CD4-positive, alpha-beta T cell treated with Interleukin-12 subunit alpha and Interleukin-12 subunit beta, for 1 hour (primary cell): ENCODE results near the gene GALNS.

Experiments
- DNase-seq: peaks from one replicate; pipeline ENCODE4 v3.0.0-alpha.2; 2020

Gene GALNS

DNA sequence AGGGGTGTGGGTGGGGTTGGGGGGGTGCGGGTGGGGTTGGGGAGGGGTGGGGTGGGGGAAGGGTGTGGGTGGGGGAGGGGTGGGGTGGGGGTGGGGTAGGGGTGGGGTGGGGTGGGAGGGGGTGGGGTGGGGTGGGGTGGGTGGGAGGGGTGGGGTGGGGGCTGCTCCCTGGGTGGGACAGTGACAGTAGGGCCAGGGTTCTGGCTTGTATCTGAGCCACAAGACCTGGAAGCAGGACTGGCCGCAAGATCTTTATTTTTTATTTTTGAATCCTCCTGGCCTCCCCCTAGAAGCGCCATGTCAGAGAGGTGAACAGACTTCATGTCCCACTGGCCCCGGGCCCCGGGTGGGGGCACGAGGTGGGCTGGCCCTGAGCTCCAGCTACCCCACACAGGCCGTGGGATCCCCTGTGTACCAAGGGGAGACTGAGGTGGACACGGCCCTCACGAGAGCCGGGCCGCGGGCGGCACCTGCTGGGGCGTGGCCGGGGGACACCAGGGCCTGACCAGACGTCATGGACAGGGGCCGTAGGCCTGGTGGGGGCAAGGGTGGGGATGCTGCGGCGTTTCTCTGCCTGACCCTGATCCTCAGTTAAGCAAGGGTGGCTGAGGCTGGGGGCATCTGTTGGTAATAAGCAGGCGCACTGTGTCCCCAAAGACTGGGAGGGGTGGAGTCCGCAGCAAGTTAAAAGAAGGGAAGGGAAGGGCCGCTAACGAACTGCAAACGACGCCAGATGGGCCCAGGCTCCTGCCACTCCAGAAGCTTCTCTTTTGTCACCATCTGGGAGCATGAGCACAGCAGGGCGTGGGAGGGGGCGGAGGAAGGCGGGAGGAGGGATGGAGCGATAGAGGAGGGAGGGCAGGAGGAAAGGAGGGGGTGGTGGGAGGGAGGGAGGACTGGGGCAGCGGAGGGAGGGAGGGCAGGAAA is 32.0 kb upstream of the GALNS start:
- no peak for DNase-seq

DNA sequence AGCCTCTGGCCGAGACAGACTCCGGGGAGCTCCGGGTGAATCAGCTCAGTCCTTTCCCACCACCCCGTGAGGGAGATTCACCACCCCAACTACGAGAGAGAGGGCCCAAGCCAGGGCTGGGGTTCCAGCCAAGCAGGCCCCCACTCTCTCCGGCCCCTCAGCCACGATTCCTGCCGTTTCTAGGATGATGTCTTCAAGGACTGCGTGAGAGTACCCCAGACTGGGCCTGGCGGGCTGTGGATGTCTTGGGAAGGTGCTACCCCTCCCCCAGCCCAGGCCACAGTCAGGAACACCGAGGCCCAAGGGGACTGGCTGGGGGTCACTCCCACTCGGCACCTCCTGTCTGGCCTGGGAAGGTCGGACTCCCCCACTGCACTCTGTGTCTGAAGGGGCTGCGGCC is 31.3 kb upstream of the GALNS start:
- no peak for DNase-seq

DNA sequence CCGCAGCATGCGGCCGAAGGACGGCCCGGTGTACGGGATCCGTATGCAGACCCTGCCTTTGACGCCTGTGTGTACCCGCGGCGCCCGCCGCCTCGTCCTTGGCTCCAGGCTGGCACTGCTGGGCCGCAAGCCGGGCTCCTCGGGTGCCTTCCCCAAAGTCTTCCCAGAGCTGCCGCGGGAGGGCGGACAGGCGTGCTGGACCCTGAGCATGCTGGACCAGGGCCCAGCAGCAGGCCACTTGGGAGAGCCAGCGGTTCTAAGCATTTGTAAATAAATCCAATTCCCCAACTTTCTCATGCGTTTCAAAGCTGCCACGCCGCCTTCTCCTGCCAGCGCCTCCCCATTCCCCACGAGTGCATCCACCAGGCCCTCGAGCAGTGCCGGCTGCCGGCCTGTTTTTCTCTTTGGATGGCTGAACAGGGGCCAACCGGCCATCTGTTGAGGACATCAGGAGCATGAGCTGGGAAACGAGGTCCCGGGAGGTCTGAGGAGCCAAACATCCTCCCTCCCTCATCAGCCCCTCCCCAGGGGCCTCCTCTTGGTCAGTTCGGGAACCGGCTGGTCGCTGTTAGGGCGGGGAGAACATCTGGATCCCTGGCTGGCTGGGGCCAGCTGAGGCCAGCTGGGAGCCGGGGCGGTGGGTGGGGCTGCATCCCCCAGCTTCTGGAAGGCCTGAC is 30.2 kb upstream of the GALNS start:
- no peak for DNase-seq

DNA sequence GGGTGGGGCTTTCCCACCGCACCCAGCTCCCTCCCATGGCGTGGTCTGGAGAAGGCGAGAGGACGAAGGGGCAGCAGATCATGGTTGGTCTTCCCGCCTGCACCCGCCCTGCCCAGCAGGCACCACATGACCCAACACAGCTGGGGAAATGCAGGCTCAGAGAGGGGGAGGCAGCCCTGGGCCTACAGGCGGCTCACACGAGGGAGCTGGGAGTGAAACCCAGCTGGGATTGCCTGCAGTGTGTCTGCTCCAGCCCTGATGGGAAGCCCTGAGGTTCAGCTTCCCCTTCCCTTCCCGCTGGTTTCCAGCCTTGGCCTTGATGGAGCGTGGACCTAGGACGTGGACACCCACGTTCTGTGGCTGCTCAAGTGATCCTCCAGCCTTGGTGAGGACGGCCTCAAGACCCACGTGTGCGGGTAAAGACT is 29.7 kb upstream of the GALNS start:
- no peak for DNase-seq

DNA sequence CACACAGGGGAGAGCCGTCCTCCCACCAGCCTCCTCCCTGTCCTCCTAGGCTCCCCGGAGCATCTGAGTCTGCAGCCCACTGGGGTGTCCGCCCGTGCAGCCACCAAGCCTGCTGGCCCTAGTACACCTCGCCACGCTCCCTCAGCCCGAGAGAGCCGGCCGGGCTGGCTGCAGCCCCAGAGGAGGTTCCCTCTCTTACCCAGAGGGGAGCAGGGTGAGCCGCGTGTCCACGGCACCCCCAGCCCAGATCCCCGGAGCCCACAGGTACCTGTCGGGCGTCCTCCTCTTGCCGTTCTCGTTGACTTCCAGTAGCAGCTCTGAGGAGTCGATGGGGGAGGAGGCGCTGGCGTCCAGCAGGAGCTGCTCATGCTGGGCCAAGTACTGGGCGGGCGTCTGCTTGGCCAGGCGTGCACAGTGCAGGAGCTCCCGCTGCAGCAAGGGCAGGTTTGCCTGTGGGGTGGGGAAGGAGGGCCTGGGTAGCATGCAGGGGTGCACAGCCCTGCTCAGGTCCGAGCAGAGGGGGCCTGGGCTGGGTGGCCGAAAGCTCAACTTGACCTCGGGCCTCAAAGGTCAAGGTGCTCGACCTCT is 29.0 kb upstream of the GALNS start:
- DNase-seq = no peak

DNA sequence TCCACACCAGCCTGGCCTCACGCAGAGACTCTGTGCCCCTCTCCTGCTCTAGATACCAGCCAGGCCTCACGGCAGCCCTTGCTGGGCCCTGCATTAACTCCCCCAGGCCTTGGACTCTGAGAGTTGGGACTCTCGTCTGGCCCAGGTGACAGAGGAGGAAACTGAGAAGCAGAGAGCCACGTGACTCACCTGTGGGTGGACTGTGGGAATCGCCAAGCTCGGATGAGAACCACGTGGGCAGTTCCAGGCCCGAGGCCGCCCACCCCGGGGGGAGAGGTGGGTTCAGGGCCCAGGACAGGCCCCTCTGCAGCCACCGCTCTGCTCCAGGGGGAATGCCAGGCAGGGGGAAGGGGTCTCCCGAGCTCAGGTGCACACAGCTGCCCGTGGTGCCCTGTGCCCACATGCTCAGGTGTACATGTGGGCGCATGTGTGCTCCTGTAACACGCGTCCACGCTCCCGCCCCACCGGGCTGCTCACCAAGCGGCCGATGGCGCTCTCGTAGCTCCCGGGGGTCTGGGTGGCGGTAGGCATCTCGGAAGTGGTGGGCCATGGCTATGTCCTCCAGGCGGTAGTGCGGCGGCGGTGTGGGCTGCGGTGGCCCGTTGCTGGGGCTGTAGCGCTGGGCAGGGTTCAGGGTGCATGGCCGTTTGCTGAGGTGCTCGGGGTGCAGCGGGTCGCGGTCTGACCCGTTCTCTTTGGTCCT is 28.0 kb upstream of the GALNS start:
- no peak for DNase-seq

DNA sequence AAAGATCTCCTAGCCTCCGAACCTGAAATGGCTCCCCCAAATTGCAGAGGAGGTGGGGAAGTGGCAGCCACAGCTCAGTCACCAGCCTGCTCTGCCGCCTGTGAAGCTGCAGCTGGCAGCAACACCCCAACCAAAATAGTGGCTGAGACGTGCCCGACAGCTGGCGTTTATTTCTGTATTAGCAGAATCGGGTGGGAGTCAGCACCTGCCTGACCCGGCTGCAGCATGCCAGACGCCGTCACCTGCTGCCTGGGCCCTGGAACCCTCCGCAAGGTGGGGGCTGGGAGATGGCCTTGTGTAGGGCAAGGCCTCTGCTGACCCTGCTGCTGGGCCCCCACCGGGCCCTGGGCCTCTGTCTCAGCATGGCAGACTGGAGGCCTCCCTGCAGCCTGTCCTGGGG is 27.2 kb upstream of the GALNS start:
- no peak for DNase-seq

DNA sequence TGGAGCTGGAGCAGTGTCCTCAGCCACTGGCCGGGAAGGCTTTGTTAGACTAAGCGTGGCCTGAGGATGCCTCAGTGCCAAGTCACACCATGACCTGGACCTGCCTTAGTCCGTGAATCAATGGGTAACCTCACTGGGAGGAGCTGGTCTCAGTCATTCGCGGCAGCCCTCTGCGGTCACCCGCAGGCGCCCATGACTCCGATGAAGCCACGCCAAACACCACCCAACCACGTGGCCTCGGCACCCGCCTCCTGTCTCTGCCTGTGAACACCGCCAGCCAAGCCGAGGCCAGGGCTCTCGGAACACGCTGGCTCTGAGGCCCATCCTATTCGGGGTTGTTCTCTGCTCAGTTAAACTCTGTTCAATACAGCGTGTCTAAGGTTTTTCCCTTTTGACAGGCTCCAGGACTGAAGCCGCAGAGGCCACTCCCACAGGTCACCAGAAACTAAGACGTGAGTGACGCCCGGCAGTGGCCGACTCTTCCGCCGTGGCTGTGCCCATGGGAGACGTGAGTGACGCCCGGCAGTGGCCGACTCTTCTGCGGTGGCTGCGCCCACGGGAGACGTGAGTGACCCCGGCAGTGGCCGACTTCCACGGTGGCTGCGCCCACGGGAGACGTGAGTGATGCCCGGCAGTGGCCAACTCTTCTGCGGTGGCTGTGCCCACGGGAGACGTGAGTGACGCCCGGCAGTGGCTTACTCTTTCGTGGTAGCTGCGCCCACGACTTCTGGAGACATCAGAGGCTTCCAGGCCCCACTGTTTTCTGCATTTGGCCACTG is 26.6 kb upstream of the GALNS start:
- no peak for DNase-seq

DNA sequence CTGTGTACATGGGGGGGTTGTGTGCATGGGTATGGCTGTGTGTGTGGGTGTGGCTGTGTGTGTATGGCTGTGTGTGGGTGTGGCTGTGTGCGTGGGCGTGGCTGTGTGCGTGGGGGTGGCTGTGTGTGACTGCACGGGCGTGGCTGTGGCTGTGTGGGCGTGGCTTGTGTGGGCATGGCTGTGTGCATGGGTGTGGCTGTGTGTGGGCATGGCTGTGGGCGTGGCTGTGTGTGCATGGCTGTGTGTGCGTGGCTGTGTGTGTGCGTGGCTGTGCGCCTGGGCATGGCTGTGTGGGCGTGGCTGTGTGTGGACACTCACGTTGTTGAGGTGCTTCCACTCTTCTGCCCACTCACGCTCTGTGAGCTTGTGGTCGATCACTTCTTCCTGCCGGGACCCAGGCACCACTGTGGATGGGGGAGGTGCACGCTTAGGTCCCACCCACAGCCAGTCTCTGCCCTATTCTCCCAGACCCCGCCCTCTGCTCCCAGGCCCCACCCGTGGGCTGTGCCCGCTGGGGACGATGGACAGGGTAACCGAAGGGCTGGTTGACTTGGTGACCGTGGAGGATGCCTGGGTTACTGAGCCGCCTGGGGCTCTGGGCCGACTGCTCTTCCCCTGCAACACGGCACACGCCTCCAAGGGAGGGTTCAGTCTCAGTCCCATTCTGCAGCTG is 25.7 kb upstream of the GALNS start:
- peak; percentile 6 for DNase-seq

DNA sequence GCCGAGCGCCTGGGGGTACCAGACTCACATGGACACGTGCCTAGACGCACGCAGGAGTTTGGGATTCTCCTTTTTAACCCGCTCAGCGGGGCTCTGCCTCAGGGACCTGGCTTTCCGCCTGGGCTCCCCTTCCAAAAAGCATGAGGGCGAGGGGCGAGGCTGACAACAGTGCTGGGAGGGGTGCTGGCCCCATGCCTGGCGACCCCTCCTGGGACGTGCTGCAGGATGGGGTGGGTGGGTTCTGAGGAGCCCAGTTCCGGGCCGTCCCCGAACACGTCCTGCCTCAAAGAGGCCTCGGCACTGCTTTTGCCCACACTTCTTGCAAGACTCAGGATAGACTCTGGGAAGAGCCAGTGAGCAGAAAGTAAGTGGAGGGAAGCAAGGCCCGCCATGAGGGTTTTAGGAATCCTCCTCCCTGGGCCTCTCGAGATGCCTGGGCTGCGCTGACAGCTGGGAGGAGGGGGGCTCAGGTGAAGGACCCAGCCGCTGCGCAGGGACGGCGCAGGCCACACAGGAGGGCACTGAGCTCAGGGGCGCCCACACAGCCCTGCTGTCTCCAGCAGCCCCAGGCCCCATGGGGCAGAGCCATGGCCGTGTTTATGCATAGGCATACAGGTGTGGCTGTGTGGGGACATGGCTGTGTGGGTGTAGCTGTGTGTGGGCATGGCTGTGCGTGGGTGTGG is 25.1 kb upstream of the GALNS start:
- DNase-seq = no peak

DNA sequence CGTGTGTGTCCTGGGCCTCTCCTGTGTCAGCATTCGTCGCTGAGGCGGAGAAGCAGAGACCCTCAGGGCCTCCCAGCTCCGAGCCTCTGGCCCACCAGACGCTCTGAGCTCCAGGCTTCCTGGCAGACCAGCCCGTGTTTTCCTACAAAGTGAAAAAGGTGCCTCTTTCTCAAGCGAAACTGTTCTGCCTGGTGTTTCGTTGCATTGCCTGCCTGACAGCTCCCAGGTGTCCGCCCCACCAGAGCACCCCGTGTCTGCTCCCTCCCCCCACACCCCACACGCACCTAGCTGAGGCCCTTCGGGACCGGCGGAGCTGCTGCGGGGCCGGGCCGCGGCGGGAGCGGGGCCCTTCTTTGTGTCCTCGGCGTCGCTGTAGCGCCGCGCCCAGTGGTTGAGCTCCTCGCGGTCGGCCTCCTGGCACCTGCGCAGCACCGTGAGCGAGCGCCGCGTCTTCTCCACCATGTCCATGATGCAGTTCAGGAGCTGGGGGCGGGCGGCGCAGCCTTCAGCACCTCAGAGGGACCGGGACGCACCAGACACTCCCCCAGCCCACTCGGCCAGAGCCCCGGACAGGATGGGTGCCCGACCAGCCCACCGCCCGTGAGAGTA is 24.4 kb upstream of the GALNS start:
- no peak for DNase-seq

DNA sequence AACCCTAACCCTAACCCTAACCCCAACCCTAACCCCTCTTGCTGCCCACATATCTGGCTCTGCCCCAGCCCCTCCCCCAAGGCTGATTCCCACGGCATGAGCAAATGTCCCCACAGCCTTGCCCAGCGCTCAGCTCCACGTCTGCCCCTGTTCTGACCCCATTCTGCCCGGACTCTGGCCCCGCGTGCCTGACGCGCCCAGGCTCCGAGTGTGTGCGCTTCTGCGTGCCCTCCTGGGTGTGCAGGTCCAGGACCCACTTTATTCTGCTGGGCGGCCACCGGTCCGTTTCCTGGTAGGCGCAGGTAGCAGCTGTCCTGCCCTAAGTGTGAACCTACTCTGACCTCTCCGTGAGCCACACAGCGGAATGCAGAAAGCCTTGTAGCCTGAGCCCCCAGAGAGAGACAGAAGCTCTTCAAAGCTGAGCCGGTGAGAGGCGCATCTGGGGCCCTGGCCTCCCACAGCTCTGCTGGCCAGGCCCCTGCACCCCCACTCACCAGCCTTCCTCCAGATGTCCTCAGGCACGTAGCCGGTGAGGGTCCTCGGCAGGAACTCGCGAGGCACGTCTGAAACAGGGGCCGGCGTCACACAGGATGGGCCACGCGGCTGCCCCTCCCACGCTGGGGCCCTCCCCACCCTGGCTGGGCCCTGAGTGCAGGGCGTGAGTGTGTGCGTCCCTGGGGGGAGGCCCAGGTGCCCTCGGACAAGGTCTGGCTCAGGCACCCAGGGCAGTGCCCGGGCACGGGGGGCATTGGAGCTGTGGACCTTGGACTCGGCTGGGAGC is 23.7 kb upstream of the GALNS start:
- no peak for DNase-seq

DNA sequence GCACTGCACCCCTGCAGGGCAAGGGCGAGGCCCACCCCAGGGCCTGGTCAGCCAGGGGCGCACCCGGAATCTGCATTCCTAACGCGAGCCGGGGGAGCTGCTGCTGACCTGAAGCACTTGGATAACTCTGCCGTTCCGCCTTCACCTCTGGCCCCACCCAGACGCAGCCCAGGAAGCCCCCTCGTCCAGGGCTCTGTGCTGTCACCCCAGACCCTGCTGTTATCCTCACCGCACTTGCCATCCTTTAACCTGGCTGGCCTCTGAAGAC is 23.0 kb upstream of the GALNS start:
- no peak for DNase-seq

DNA sequence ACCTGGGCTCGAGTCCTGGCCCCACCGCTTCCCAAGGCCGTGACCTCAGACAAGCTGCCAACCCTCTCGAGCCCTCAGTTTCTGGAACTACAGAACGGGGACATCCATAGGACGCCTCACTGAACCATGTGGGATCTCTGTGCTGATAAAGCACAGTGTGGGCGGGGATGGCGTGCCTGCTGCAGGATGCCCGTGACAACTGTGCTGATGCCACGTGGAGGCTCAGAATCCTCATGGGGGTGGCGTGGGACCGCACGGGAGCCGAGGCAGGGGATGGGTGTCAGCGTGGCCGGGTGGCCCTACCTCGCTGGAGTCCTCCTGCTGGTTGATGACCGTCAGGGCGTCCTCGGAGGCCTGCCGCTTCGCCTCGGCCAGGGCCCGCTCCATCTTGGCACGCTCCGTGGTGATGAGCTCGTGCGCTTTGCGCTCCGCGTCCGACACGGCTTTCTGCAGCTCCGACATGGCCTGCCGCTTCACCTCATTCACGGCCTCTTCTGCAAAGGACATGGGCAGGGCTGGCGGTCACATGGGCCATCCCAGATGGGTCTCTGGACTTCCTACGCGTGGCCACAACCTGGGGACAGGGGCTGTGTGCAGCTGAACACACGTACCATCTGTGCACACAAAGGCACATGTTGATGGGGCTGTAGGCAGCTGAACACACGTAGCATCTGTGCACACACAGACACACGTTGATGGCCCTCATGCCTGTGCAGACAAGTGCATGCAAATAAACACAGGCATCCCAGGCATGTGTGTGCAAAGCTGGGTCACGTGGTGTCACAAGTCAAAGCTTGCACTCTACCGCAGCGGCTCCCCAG is 22.4 kb upstream of the GALNS start:
- no peak for DNase-seq

DNA sequence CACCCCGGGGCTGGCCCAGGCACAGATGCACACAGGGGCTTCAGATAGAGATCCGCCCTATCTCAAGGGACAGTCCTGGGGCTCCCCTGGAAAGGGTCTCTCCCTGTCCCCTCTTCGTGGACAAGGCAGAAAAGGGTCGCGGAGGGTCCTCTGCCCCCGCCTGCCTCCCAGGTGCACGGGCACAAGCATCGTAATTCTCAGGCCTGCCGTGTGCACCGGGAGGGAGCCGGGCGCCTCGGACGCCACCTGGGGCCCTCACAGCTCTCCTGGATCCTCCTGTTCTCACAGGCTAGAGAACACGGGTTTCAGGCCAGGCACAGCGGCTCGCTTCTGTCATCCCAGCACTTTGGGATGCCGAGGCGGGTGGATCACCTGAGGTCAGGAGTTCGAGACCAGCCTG is 21.6 kb upstream of the GALNS start:
- DNase-seq = no peak

DNA sequence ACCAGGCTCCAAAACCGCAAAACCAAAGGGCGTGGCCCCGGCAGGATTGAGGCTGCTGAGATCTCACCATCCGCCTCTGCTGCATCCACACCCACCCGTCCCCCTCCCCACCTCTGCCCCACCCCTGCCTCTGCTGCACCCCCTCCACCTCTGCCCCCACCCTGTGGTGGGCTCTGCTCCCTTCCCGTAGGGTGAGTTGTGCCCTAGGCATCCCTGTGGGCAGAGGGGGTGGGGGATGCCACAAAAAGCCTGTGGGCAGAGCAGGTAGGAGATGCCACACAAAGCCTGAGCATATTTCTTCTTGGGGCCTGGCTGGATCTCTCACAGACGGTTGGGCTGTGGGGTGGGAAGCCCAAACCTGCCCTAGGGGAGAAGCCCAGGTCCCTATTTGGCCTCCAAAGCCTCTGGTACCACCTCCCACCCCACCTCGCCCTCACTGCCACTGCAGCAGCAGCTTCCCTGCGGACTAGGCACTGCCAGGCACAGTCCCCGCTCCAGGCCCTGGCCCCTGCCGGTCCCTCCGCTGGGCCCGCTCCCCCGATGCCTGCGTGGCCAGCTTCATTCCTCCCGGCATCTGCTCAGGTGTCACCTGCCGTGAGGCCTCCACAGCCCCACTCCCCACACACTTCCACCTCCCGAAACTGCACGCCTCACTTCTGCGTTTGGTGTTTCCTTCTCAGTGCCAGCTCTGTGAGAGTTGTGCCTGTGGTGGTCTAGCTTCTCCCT is 21.0 kb upstream of the GALNS start:
- DNase-seq = no peak

DNA sequence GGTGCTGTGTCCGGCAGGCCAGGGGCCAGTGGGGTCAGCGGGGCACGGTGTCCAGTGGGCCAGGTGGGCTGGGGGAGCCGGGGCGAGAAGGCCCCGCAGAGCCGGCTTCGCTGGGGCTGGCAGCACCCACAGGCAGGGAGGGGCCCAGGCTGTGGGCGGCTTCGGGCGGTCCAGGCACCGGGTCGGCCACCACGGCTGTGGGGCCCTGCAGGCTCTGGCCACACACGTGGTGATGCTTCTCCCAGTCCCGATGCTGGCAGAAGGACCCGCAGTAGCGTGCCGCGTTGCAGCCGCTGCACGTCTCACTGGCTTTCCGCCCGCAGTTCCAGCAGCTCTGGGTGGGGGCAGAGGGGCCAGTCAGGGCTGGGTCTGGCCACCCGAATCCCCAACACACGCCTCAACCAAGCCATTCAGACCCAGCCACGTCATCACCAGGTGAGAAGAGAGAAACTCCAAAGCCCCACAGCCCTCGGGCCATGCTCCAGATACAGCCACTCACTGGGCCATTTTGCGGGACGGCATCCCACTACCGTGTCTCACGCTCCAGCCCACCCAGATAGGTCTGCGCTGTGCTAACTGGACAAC is 20.3 kb upstream of the GALNS start:
- DNase-seq = no peak

DNA sequence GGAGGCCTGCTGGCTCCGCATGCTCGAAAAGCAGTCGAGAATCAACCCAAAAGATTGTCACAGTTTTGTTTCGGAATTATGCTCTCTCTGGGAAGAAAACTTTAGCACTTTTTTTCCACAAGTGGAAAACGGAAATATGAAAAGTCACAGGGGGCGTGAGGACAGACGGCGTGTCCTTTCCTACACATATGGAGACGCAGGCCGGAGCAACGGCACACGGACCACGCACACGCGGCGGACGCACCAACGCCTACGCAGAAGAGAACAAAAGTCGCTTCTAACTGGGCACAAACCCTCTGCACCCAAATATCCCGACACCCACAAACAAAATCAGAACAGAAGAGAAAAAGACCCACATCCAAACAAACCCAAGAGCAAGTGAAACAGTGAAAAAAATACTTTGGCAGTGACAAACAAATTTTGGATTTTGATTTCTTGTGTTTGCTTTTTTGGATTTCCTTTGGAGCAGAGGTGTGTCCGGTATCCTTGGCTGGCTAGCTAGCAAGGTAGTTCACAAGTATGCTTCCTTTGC is 19.0 kb upstream of the GALNS start:
- no peak for DNase-seq
